Eye (tissue), 1 donor: ENCODE data around the gene ITGB1.

Source experiments
- DNase-seq: peaks from one replicate; pipeline ENCODE4 v3.0.0-alpha.2; 2015

ITGB1 gene

DNA sequence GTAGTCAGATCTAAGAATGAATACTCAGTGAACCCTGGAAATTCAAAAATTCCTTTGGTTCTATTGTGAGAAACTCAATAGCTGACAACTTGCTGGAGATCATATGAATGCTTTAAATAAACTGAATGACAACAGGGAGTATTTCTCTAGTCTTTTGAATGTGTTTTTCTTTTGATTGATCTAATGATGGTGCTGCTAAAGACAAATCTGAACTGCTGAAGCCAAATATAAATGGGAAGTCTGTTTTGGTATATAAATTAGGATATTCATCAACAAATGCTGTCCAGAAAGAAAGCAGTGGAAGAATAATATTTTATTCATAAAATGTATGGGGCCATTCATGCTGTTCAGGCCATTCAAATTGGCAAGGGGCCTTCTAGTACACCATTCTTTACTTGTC is 79.4 kb downstream of the ITGB1 start:
- DNase-seq, result no peak

DNA sequence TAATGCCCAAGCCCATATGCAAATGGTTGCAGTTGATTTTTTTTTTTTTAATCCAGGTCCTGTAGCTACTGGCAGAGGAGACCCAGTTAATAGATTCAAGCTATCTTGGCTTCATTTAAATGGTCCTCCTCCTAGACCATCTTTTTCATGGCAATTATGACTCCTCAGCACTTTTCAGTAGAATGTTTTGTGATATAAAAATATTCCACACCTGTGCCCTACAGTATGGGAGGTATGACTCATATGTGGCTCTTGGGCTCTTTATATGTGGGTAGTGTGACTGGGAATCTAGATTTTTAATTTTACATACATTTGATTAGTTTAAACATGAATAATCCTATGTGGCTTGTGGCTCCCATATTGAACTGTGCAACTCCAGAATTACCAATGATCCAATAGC is 80.1 kb downstream of the ITGB1 start:
- DNase-seq, result no peak

DNA sequence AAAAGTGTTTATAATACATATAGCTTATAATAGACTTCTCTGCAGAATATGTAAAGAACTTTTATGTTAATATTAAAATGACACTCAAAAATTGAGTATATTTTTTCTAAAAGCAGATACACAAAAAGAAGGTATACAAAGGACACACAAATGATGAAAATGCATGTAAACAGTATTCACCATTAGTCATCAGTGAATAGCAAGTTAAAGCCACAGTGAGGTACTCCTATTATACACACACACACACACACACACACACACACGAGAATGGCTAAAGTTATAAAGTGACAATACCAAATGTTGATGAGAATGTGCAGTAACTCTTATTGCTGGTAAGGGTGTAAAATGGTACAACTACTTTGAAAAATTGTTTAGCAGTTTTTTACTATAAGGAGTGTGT is 92.9 kb downstream of the ITGB1 start:
- no peak for DNase-seq

DNA sequence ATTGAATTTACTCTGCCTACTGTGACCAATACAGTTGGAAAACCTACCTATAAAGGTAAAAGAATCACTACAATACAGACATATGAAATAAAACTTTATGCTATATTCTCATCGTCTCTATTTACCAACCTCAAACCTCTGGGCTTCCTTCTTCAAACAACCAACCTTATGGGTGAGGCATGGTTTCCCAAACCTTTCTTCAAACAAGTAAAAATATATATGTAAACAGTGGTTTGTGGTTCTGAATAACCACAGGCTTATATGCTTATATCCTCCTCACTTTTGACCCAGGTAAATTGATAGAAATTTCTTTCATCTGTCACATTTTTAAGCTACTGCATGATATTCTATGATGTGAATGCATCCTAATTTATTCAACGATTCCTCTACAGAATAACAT is 103.6 kb downstream of the ITGB1 start:
- DNase-seq, result no peak

DNA sequence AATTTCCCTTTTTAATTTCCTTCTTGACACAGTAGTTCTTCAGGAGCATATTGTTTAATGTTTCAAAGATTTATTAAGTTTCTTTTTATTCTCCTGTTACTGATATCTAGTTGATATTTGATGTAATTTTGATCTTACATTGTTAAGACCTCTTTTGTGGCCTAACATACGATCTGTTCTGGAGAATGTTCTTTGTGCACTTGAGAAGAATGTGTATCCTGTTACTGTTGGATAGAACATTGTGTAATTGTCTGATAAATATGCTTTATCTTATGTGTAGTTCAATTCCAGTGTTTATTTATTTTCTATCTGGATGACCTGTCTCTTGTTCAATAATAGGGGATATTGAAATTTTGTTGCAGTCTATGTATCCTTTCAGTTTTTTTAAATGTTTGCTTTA is 106.7 kb downstream of the ITGB1 start:
- no peak for DNase-seq
